GM12878 (cell line): ENCODE data around the gene CA5A. TPM values are rescaled to one million over a fixed set of nuclear protein-coding genes. Genes with fewer than 3 reads are reported as not detected.

Experiments used
- ATAC-seq: fragments of 200-7000 bp; cut with Tn5 transposase; 3 replicates; pipeline ENCODE4 v1.9.1; 2020; ENCODE audit warnings: mild to moderate bottlenecking, moderate library complexity
- BruUV-seq: library from RNA; stranded (reverse); fragments of 400-500 nt; replicated peaks from 2 replicates; lab custom pipeline; 2021; lab: Mats Ljungman, UMichigan
- CTCF ChIA-PET: fragments of 300-600 bp; sonication (Branson Sonifier 250); formaldehyde crosslinking; extraction: SDS; loops from one replicate; lab custom pipeline; 2021; ENCODE audit warnings: inconsistent platforms; lab: Yijun Ruan, JAX
- POLR2A ChIA-PET: fragments of 350-600 bp; formaldehyde crosslinking; extraction: SDS; loops from one replicate; lab custom pipeline; 2021; ENCODE audit warnings: inconsistent platforms; lab: Charles Lee
- RAD21 ChIA-PET: fragments of 300-600 bp; sonication (Branson Sonifier 250); formaldehyde crosslinking; loops from one replicate; lab custom pipeline; 2023; ENCODE audit warnings: antibody characterized with exemption; ENCODE audit not compliant: unreplicated experiment; lab: Charles Lee
- SMC1A ChIA-PET: fragments of 300-600 bp; sonication (Branson Sonifier 250); formaldehyde crosslinking; loops from one replicate; lab custom pipeline; 2023; ENCODE audit not compliant: unreplicated experiment, uncharacterized antibody; lab: Charles Lee
- DNase-seq: peaks from one replicate; pipeline ENCODE4 v3.0.0-alpha.2; 2011; ENCODE audit warnings: low read depth, low spot score
- FAIRE-seq: peaks from 3 replicates; lab custom pipeline; 2011; peaks lifted over from hg19 to GRCh38; lab: Jason Lieb, UNC
- H2AFZ ChIP-seq: 2 replicates; pipeline ENCODE4 v1.6.0; 2011; ENCODE audit warnings: low read depth, low read length, control low read depth; ENCODE audit not compliant: control insufficient read depth
- H3K27ac ChIP-seq: 2 replicates; pipeline ENCODE4 v1.5.1; 2011; ENCODE audit warnings: control low read depth; ENCODE audit not compliant: control insufficient read depth, insufficient read depth
- H3K27me3 ChIP-seq, 2 experiments: replicated peaks in 1 of 2; 2 replicates each; pipeline versions ENCODE4 v1.6.0 to v1.6.1; 2011; ENCODE audit warnings: low read length in 1 of 2; ENCODE audit not compliant: control insufficient read depth in 2 of 2, insufficient read depth in 2 of 2
- H3K36me3 ChIP-seq, 2 experiments: 2 replicates each; pipeline ENCODE4 v1.5.1; 2011; ENCODE audit warnings: low read length in 1 of 2; ENCODE audit not compliant: control insufficient read depth in 2 of 2, insufficient read depth in 2 of 2
- H3K4me1 ChIP-seq: 2 replicates; pipeline ENCODE4 v1.6.1; 2011; ENCODE audit warnings: mild to moderate bottlenecking, low read length, moderate library complexity, mixed read lengths; ENCODE audit not compliant: control insufficient read depth, insufficient read depth
- H3K4me2 ChIP-seq: 2 replicates; pipeline ENCODE4 v1.6.0; 2011; ENCODE audit warnings: control low read depth; ENCODE audit not compliant: control insufficient read depth, insufficient read depth
- H3K4me3 ChIP-seq: fragments of 200-600 bp; sonication (generic); 2 replicates; pipeline ENCODE4 v1.5.1; 2016
- H3K79me2 ChIP-seq: 2 replicates; pipeline ENCODE4 v1.6.0; 2011; ENCODE audit warnings: low read length; ENCODE audit not compliant: control insufficient read depth, insufficient read depth
- H3K9ac ChIP-seq: 2 replicates; pipeline ENCODE4 v1.8.0; 2011; ENCODE audit warnings: low read length, control low read depth, mixed read lengths; ENCODE audit not compliant: control insufficient read depth, insufficient read depth
- H3K9me3 ChIP-seq: replicated peaks from 3 replicates; pipeline ENCODE4 v1.5.1; 2011; ENCODE audit warnings: mild to moderate bottlenecking, low read length; ENCODE audit not compliant: control insufficient read depth, insufficient read depth
- H4K20me1 ChIP-seq: 2 replicates; pipeline ENCODE4 v1.6.0; 2011; ENCODE audit not compliant: control insufficient read depth, insufficient read depth
- CHD1 ChIP-seq: IDR thresholded peaks from 2 replicates; pipeline ENCODE4 v1.6.1; 2012; ENCODE audit warnings: low read depth, low read length, improper control_type of control experiment
- CHD4 ChIP-seq: fragments of 200-600 bp; sonication (generic); IDR thresholded peaks from 2 replicates; pipeline ENCODE4 v1.6.1; 2016; ENCODE audit warnings: mild to moderate bottlenecking
- EGR1 ChIP-seq, 2 experiments: IDR thresholded peaks; 1 replicate in 1 of 2; 2 replicates in 1 of 2; pipeline ENCODE4 v1.6.1; 2011 to 2012; ENCODE audit warnings: low read depth in 2 of 2, low read length in 2 of 2, borderline replicate concordance in 1 of 2, mild to moderate bottlenecking in 1 of 2, moderate library complexity in 1 of 2
- FOS ChIP-seq: IDR thresholded peaks from 3 replicates; pipeline ENCODE4 v1.6.1; 2011; ENCODE audit warnings: borderline replicate concordance; ENCODE audit not compliant: insufficient read length; ENCODE audit errors: extremely low read depth
- GATAD2B ChIP-seq: fragments of 450-650 bp; conservative IDR thresholded peaks from 2 replicates; pipeline ENCODE4 v1.6.1; 2017; ENCODE audit warnings: low read depth, mild to moderate bottlenecking, moderate library complexity
- NBN ChIP-seq: fragments of 450-650 bp; IDR thresholded peaks from 2 replicates; pipeline ENCODE4 v1.6.1; 2016
- NFYB ChIP-seq: IDR thresholded peaks from 2 replicates; pipeline ENCODE4 v1.6.1; 2011; ENCODE audit warnings: low read depth, mild to moderate bottlenecking, low read length, improper control_type of control experiment, moderate library complexity; ENCODE audit not compliant: insufficient read depth
- NR2C2 ChIP-seq: IDR thresholded peaks from 2 replicates; pipeline ENCODE4 v1.6.1; 2011; ENCODE audit warnings: borderline replicate concordance, low read depth; ENCODE audit not compliant: control insufficient read depth, insufficient read length
- RAD21 ChIP-seq: IDR thresholded peaks from 2 replicates; pipeline ENCODE4 v1.6.1; 2011; ENCODE audit warnings: mild to moderate bottlenecking, low read depth, low read length, moderate library complexity; ENCODE audit not compliant: insufficient read depth
- STAT1 ChIP-seq: fragments of 450-650 bp; conservative IDR thresholded peaks from 2 replicates; pipeline ENCODE4 v1.6.1; 2014; ENCODE audit warnings: antibody characterized with exemption, mild to moderate bottlenecking
- TAF1 ChIP-seq: IDR thresholded peaks from 2 replicates; pipeline ENCODE4 v1.6.1; 2011; ENCODE audit warnings: mild to moderate bottlenecking, low read depth, low read length, borderline replicate concordance
- ZBTB33 ChIP-seq: fragments of 450-650 bp; IDR thresholded peaks from 2 replicates; pipeline ENCODE4 v1.6.1; 2017; ENCODE audit warnings: mild to moderate bottlenecking
- WGBS: methylation state at CpG from one replicate; pipeline ENCODE4 v1.1.6; 2016; ENCODE audit warnings: low lambda C conversion rate; ENCODE audit not compliant: insufficient replicate concordance, insufficient coverage; ENCODE audit errors: missing lambda C conversion rate; 5-methylcytosine and 5-hydroxymethylcytosine counted together
- in situ Hi-C: fragments of 300-500 bp; cut with MboI; formaldehyde crosslinking; loops from 9 replicates; pipeline ENCODE4 v1.14.3; 2018; ENCODE audit warnings: mixed read lengths
- intact Hi-C: fragments of 100-400 bp; cut with micrococcal nuclease; formaldehyde crosslinking; loops from one replicate; pipeline ENCODE4 v1.14.2; 2022; ENCODE audit not compliant: unreplicated experiment
- polyA plus RNA-seq, 11 experiments: library from polyadenylated mRNA; depleted of rRNA in 4 of 11; unstranded in 6 of 11; stranded (reverse) in 5 of 11; fragments of >200 nt; fragmentation: Nextera tagmentation in 4 of 11; fragmentation: Illumina TruSeq in 1 of 11; extraction: Ambion mirVana in 4 of 11; extraction: Trizol in 1 of 11; gene quantifications; 1 replicate in 1 of 11; 2 replicates in 10 of 11; pipeline versions ENCODE4 v1.2.1 to v1.2.3, GENCODE V29; 2011 to 2016; ENCODE audit warnings: inconsistent platforms in 2 of 11, missing spikeins in 2 of 11, low read depth in 1 of 11
- total RNA-seq, 4 experiments: library from RNA; depleted of rRNA in 3 of 4; stranded (reverse); fragments of >200 nt in 3 of 4; fragmentation: Illumina TruSeq in 1 of 4; extraction: Trizol in 1 of 4; gene quantifications; 2 replicates each; pipeline versions ENCODE4 v1.2.1 to v1.2.3, GENCODE V29; 2013 to 2021

The CA5A gene
- total and polyA plus RNA-seq, 10 of the 15 experiments (the other 5 are each of a cell fraction or from before 2014, with no cell fraction given): not detected

- no peak for DNase-seq
- in situ Hi-C loops: loop anchor here (25.0 kb wide), 1 partner anchor 463 kb away; no protein-coding TSS in a partner anchor
- ATAC-seq: no peak
- no peak overlapping the region for H2AFZ ChIP-seq
- ChIA-PET CTCF (no interaction called here), SMC1A (no interaction called here), RAD21 (no interaction called here), POLR2A (no interaction called here)
- H3K27ac ChIP-seq: no peak overlapping the region
- peaks cover 9% of the 10 kb centered on the region; the same call in 2 of the 3 replicates for H3K9me3 ChIP-seq
- no peak for TF ChIP-seq EGR1 (IDR thresholded peaks at IDR 0.05; ENCODE audit: borderline replicate concordance in 1 of 2, low read depth in 2 of 2, low read length in 2 of 2)
- H3K79me2 ChIP-seq: peaks cover 6% of the 10 kb centered on the region
- H3K36me3 ChIP-seq: no peaks in the 10 kb centered on the region; a peak in 1 of 4 replicates
- no peak overlapping the region for H3K4me2 ChIP-seq
- WGBS: 82% methylated on average over 9 of the region's 9 CpGs
- BruUV-seq: no TSS peak
- no peaks in the 10 kb centered on the region for H3K27me3 ChIP-seq
- H3K4me1 ChIP-seq: no peaks in the 10 kb centered on the region; the same call in 1 of the 2 replicates
- intact Hi-C loops: no loop called here
- H3K4me3 ChIP-seq: no peak overlapping the region
- H3K9ac ChIP-seq: no peak overlapping the region
- no peak for FAIRE-seq
- no peaks in the 10 kb centered on the region for H4K20me1 ChIP-seq
Measured at GRCh38 chr16:87974178-87974577, 37.8 kb upstream of the CA5A start.

- RAD21 ChIA-PET: no interaction called here
- Histone ChIP-seq H3K79me2 (peaks cover 6% of the 10 kb centered on the region), H4K20me1 (no peaks in the 10 kb centered on the region), H3K27ac (no peak overlapping the region), H3K9ac (no peak overlapping the region), H3K27me3 (no peaks in the 10 kb centered on the region), H3K4me2 (no peak overlapping the region), H3K4me3 (no peak overlapping the region), H2AFZ (no peak overlapping the region), H3K9me3 (peaks cover 9% of the 10 kb centered on the region; the same call in 2 of the 3 replicates), H3K4me1 (no peaks in the 10 kb centered on the region; the same call in 1 of the 2 replicates), H3K36me3 (no peaks in the 10 kb centered on the region; a peak in 1 of 4 replicates)
- POLR2A ChIA-PET: no interaction called here
- SMC1A ChIA-PET: interaction anchor here (0.6 kb wide), 1 partner anchor 281 kb away, joined by 3 read pairs; no protein-coding TSS in a partner anchor
- DNase-seq: no peak
- FAIRE-seq: no peak
- ATAC-seq: no peak
- CTCF ChIA-PET: interaction anchor here (1.4 kb wide), 1 partner anchor 123 kb away, joined by 4 read pairs; no protein-coding TSS in a partner anchor
- in situ Hi-C loops (loop anchor here (25.0 kb wide), 1 partner anchor 464 kb away; no protein-coding TSS in a partner anchor), intact Hi-C loops (no loop called here)
- 99% methylated on average over 3 of the region's 3 CpGs for WGBS
- no TSS peak for BruUV-seq
- TF ChIP-seq ZBTB33 (no peak), NFYB (no peak), CHD4 (no peak), NR2C2 (no peak), NBN (no peak), STAT1 (no peak), RAD21 (no peak), CHD1 (no peak), GATAD2B (no peak), FOS (no peak), TAF1 (no peak)
Measured at GRCh38 chr16:87973717-87974116, 37.4 kb upstream of the CA5A start.
